Activated CD8-positive, alpha-beta T cell treated with anti-CD3 and anti-CD28 coated beads for 36 hours (primary cell): ENCODE data around the gene MRGPRF. TPM values are rescaled to one million over a fixed set of nuclear protein-coding genes. Genes with fewer than 3 reads are reported as not detected.

Experiments
- ATAC-seq: fragments of 200-7000 bp; cut with Tn5 transposase; one replicate; pipeline ENCODE4 v1.10.0; 2021; ENCODE audit warnings: mild to moderate bottlenecking, moderate library complexity
- CTCF ChIA-PET: fragments of 350-600 bp; sonication (Branson Sonifier 250); formaldehyde crosslinking; loops from one replicate; lab custom pipeline; 2021; ENCODE audit warnings: antibody characterized with exemption; lab: Charles Lee
- POLR2A ChIA-PET: fragments of 350-600 bp; sonication (Branson Sonifier 250); formaldehyde crosslinking; loops from one replicate; lab custom pipeline; 2021; ENCODE audit warnings: antibody characterized with exemption; lab: Charles Lee
- DNase-seq: peaks from one replicate; pipeline ENCODE4 v3.0.0-alpha.2; 2020
- H3K27ac Mint-ChIP-seq: one replicate; pipeline ENCODE4 v1.8.0; 2021; ENCODE audit warnings: mild to moderate bottlenecking, mixed read lengths
- H3K27me3 Mint-ChIP-seq: one replicate; pipeline ENCODE4 v1.8.0; 2021; ENCODE audit warnings: mixed read lengths
- H3K36me3 Mint-ChIP-seq: one replicate; pipeline ENCODE4 v1.8.0; 2021; ENCODE audit warnings: low read depth, mixed read lengths
- H3K4me1 Mint-ChIP-seq: one replicate; pipeline ENCODE4 v1.8.0; 2021; ENCODE audit warnings: low read depth, mixed read lengths
- H3K4me3 Mint-ChIP-seq: one replicate; pipeline ENCODE4 v1.8.0; 2021; ENCODE audit warnings: mild to moderate bottlenecking, moderate library complexity, mixed read lengths
- H3K9me3 Mint-ChIP-seq: one replicate; pipeline ENCODE4 v1.8.0; 2021; ENCODE audit warnings: mixed read lengths
- CTCF ChIP-seq: fragments of 200-600 bp; IDR thresholded peaks from one replicate; pipeline ENCODE4 v1.8.0; 2022; ENCODE audit warnings: antibody characterized with exemption, mild to moderate bottlenecking
- intact Hi-C: fragments of 100-400 bp; cut with micrococcal nuclease; formaldehyde crosslinking; loops from one replicate; pipeline ENCODE4 v1.10.0; 2022
- total RNA-seq, 2 experiments: library from RNA; stranded (reverse); gene quantifications; one replicate each; pipeline ENCODE4 v1.2.3, GENCODE V29; 2021

The MRGPRF gene
- total RNA-seq, 2 experiments from 2014 or later: not detected

- H3K4me1 Mint-ChIP-seq: peaks cover 28% of the 10 kb centered on the region
- ChIA-PET POLR2A (no interaction called here), CTCF (no interaction called here)
- ATAC-seq: peak; percentile 79
- H3K9me3 Mint-ChIP-seq: no peaks in the 10 kb centered on the region
- H3K27ac Mint-ChIP-seq: peak overlapping the region; percentile 65
- no peaks in the 10 kb centered on the region for H3K27me3 Mint-ChIP-seq
- no peak overlapping the region for H3K4me3 Mint-ChIP-seq
- H3K36me3 Mint-ChIP-seq: peaks cover 3% of the 10 kb centered on the region
- intact Hi-C loops: no loop called here
- TF ChIP-seq CTCF: no peak
- peak; percentile 66 for DNase-seq
Observed at GRCh38 chr11:69055598-69056516, 42.8 kb upstream of the MRGPRF start.

GRCh38 chr11:69055212-69055586 is 42.2 kb upstream of the MRGPRF start:
- ChIA-PET CTCF (no interaction called here), POLR2A (no interaction called here)
- H3K27me3 Mint-ChIP-seq: no peaks in the 10 kb centered on the region
- intact Hi-C loops: no loop called here
- H3K4me3 Mint-ChIP-seq: no peak overlapping the region
- no peak for ATAC-seq
- H3K9me3 Mint-ChIP-seq: no peaks in the 10 kb centered on the region
- H3K4me1 Mint-ChIP-seq: peaks cover 28% of the 10 kb centered on the region
- no peak for DNase-seq
- H3K36me3 Mint-ChIP-seq: peaks cover 3% of the 10 kb centered on the region
- TF ChIP-seq CTCF: no peak
- no peak overlapping the region for H3K27ac Mint-ChIP-seq

GRCh38 chr11:69054397-69055211 is 41.6 kb upstream of the MRGPRF start:
- no peak overlapping the region for H3K4me3 Mint-ChIP-seq
- CTCF ChIA-PET: no interaction called here
- intact Hi-C loops: no loop called here
- H3K27me3 Mint-ChIP-seq: no peaks in the 10 kb centered on the region
- no peak for DNase-seq
- POLR2A ChIA-PET: no interaction called here
- TF ChIP-seq CTCF: no peak
- ATAC-seq: no peak
- no peaks in the 10 kb centered on the region for H3K9me3 Mint-ChIP-seq
- no peak overlapping the region for H3K27ac Mint-ChIP-seq
- H3K36me3 Mint-ChIP-seq: peaks cover 3% of the 10 kb centered on the region
- peaks cover 34% of the 10 kb centered on the region for H3K4me1 Mint-ChIP-seq

- Mint-ChIP-seq H3K4me1 (peaks cover 36% of the 10 kb centered on the region), H3K27ac (no peak overlapping the region), H3K9me3 (no peaks in the 10 kb centered on the region), H3K4me3 (no peak overlapping the region), H3K36me3 (peaks cover 3% of the 10 kb centered on the region), H3K27me3 (no peaks in the 10 kb centered on the region)
- ChIA-PET POLR2A (no interaction called here), CTCF (no interaction called here)
- DNase-seq (no peak), ATAC-seq (no peak)
- no peak for TF ChIP-seq CTCF
- intact Hi-C loops: no loop called here
Observed at GRCh38 chr11:69053546-69054396, 40.7 kb upstream of the MRGPRF start.
